Epithelial cell of esophagus (primary cell): ENCODE measurements around the gene TMEM43.

Experiments used
- DNase-seq: peaks from one replicate; pipeline ENCODE4 v3.0.0; 2010; ENCODE audit warnings: low read depth
- H3K4me3 ChIP-seq: 2 replicates; pipeline ENCODE4 v1.5.1; 2011; ENCODE audit warnings: mild to moderate bottlenecking, low read length, control low read depth
- TF ChIP-seq, protein P1 (sequence below): IDR thresholded peaks from 2 replicates; pipeline ENCODE4 v1.5.1; 2011; ENCODE audit warnings: low read depth, mild to moderate bottlenecking, low read length, control low read depth, inconsistent platforms; ENCODE audit not compliant: insufficient read depth; ENCODE audit errors: missing control alignments

Gene TMEM43

DNA sequence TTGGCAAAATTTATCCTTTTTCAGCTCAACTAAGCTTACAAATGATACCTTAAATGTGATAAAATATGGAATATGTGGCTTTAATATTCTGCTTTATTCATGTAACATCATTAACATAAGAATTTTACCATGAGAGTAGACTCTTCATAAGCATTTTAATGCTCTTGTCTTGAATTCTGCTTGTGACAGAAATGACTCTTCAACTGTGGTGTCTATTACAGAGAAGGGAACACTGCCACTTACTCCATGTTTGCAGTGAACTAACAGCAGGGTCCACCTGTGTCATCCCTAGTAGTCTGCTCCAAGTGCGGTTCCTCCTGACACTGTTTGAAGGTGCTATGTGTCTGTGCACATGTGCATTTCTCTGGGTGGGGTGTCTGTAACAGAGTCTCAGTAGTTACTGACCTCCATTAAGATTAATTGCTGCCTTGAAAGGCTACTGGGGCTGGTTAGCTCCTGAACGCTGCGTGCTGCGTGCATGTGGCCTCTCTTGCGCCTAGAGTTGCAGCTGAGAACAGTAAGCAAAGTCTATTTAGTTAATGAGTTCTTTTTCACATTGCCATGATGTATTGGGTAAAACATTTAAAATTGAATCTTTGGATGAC is 62.1 kb downstream of the TMEM43 start:
- H3K4me3 ChIP-seq = no peak overlapping the region
- TF ChIP-seq, protein P1, sequence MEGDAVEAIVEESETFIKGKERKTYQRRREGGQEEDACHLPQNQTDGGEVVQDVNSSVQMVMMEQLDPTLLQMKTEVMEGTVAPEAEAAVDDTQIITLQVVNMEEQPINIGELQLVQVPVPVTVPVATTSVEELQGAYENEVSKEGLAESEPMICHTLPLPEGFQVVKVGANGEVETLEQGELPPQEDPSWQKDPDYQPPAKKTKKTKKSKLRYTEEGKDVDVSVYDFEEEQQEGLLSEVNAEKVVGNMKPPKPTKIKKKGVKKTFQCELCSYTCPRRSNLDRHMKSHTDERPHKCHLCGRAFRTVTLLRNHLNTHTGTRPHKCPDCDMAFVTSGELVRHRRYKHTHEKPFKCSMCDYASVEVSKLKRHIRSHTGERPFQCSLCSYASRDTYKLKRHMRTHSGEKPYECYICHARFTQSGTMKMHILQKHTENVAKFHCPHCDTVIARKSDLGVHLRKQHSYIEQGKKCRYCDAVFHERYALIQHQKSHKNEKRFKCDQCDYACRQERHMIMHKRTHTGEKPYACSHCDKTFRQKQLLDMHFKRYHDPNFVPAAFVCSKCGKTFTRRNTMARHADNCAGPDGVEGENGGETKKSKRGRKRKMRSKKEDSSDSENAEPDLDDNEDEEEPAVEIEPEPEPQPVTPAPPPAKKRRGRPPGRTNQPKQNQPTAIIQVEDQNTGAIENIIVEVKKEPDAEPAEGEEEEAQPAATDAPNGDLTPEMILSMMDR = no peak
- DNase-seq = no peak

DNA sequence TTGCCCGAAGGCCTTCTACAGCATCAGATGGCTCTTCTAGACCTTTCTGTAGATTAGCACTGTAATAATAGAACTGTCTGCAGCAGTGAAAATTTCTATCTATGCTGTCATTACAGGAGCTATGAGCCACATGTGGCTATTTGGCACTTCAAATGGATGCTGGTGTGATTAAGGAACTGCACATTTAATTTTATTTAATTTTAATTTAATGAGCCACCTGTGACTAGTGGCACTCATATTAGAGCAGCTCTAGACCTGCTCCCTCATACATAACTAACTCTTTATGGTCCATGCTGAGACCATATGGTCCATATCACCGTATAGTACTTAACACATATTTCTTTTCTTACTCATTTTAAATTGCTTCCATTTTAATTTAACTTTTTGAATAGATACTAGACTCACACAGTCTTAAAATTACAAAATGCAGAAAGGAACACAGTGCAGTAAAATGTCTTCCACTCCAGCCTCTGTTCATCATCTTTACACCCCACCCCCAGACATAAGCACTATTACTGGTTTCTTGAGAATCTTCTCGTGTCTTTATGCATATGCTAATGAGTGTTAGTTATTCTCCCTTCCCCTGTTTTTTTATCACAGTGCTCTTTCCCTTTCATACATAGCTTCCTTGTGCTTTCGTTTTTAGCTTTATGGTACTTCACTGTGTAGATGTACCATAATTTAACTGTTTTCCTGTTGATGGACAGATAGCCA is 63.3 kb downstream of the TMEM43 start:
- DNase-seq = no peak
- TF ChIP-seq, protein P1 = no peak

More for the DNA sequence above, 63.3 kb downstream of the TMEM43 start:
- no peak overlapping the region for H3K4me3 ChIP-seq
